IPS-18c (cell line): Measurements from ENCODE around the gene NAA25.

Source experiments
- H3K4me3 ChIP-seq: 2 replicates; pipeline ENCODE4 v1.7.0; 2013; ENCODE audit warnings: low read depth, mild to moderate bottlenecking, low read length, moderate library complexity; ENCODE audit not compliant: insufficient read depth
- H3K9me3 ChIP-seq: one replicate; pipeline ENCODE4 v1.6.1; 2013; ENCODE audit warnings: mild to moderate bottlenecking, low read length, moderate library complexity; ENCODE audit not compliant: control insufficient read depth, insufficient read depth

NAA25 gene

GRCh38 chr12:112108202-112109079 is at the start of gene NAA25:
Gene NAA25 (minus strand): TSS chr12:112108783. CDS start chr12:112108773, 10 bp downstream.
- no peaks in the 10 kb centered on the region for H3K9me3 ChIP-seq
- H3K4me3 ChIP-seq = peak within 1 kb of the TSS; percentile 66

- H3K4me3 ChIP-seq = no peak overlapping the region
These were observed 45.3 kb upstream of the NAA25 start for GRCh38 chr12:112153893-112154219.

GRCh38 chr12:112153181-112153892 is 44.8 kb upstream of the NAA25 start:
- H3K4me3 ChIP-seq = no peak overlapping the region
- no peaks in the 10 kb centered on the region for H3K9me3 ChIP-seq

More at GRCh38 chr12:112153893-112154219, 45.3 kb upstream of the NAA25 start:
- no peaks in the 10 kb centered on the region for H3K9me3 ChIP-seq

GRCh38 chr12:112151766-112152541 is 43.4 kb upstream of the NAA25 start:
- H3K9me3 ChIP-seq = no peaks in the 10 kb centered on the region
- no peak overlapping the region for H3K4me3 ChIP-seq

GRCh38 chr12:112149596-112149995 is 41.0 kb upstream of the NAA25 start:
- Histone ChIP-seq H3K4me3 (no peak overlapping the region), H3K9me3 (no peaks in the 10 kb centered on the region)

- H3K9me3 ChIP-seq = no peaks in the 10 kb centered on the region
- H3K4me3 ChIP-seq = no peak overlapping the region
These were observed 39.5 kb upstream of the NAA25 start for GRCh38 chr12:112148031-112148513.

- Histone ChIP-seq H3K4me3 (no peak overlapping the region), H3K9me3 (no peaks in the 10 kb centered on the region)
These were observed 37.5 kb upstream of the NAA25 start for GRCh38 chr12:112146123-112146522.

- H3K4me3 ChIP-seq = no peak overlapping the region
- H3K9me3 ChIP-seq = no peaks in the 10 kb centered on the region
These were observed 32.1 kb upstream of the NAA25 start for GRCh38 chr12:112140728-112141127.

- no peaks in the 10 kb centered on the region for H3K9me3 ChIP-seq
These were observed 26.1 kb upstream of the NAA25 start for GRCh38 chr12:112134731-112135130.

GRCh38 chr12:112133418-112133817 is 24.8 kb upstream of the NAA25 start:
- Histone ChIP-seq H3K4me3 (no peak overlapping the region), H3K9me3 (no peaks in the 10 kb centered on the region)

More at GRCh38 chr12:112134731-112135130, 26.1 kb upstream of the NAA25 start:
- no peak overlapping the region for H3K4me3 ChIP-seq

- H3K4me3 ChIP-seq = no peak overlapping the region
These were observed 23.1 kb upstream of the NAA25 start for GRCh38 chr12:112131686-112132085.

GRCh38 chr12:112130441-112130998 is 21.9 kb upstream of the NAA25 start:
- no peaks in the 10 kb centered on the region for H3K9me3 ChIP-seq
- no peak overlapping the region for H3K4me3 ChIP-seq

More at GRCh38 chr12:112131686-112132085, 23.1 kb upstream of the NAA25 start:
- H3K9me3 ChIP-seq = no peaks in the 10 kb centered on the region

GRCh38 chr12:112126911-112127310 is 18.3 kb upstream of the NAA25 start:
- Histone ChIP-seq H3K4me3 (no peak overlapping the region), H3K9me3 (no peaks in the 10 kb centered on the region)

GRCh38 chr12:112126000-112126438 is 17.4 kb upstream of the NAA25 start:
- Histone ChIP-seq H3K4me3 (peak overlapping the region; percentile 94), H3K9me3 (no peaks in the 10 kb centered on the region)

- H3K9me3 ChIP-seq = no peaks in the 10 kb centered on the region
- peak within 1 kb of the TSS; percentile 94 for H3K4me3 ChIP-seq
These were observed 16.8 kb upstream of the NAA25 start, which contains the start of gene TRAFD1 for GRCh38 chr12:112125250-112125999. Gene TRAFD1 (plus strand): TSS chr12:112125560. CDS start chr12:112130523, 4,963 bp downstream.

GRCh38 chr12:112124918-112125249 is 16.3 kb upstream of the NAA25 start:
- Histone ChIP-seq H3K9me3 (no peaks in the 10 kb centered on the region), H3K4me3 (no peak overlapping the region)
